Kasumi-1 (cell line): ENCODE measurements around the gene FHIT.

Source experiments
- DNase-seq, 2 experiments: peaks; one replicate each; lab custom pipeline; 2025; lab: John Stamatoyannopoulos, UW

Gene FHIT

DNA sequence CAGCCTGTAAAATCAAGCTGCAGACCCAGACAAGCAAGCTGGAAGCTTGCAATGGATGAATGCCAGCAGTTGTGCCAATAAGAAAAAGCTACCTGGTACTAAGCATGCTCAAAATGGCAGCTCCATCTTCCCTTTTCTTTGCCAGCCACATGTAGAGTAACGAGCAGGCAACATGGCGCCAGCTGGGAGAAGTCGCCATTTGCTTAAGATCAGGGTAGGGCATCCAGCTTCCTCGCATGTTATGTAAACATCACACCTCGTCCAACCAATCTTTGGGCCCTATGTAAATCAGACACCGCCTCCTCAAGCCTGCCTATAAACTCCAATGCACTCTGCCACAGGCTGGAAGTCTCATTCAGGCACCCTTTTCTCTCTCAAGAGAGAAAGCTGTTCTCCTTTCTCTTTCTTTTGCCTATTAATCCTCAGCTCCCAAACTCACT lies 973.9 kb downstream of the FHIT start:
- no peak for DNase-seq

DNA sequence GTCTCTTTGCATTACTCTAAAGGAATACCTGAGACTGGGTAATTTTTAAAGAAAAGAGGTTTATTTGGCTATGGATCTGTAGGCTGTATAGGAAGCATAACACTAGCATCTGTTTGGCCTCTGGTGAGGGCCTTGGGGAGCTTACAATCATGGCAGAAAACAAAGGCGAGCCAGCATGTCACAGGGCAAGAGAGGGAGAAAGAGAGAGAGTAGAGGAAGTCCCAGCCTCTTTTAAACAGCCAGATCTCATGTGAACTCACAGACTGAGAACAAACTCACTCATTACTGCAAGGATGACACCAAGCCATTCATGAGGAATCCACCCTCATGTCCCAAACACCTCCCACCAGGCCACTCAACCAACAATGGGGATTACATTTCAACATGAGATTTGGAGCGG lies 974.6 kb downstream of the FHIT start:
- no peak for DNase-seq

- no peak for DNase-seq
These were observed 976.6 kb downstream of the FHIT start for GRCh38 chr3:60274646-60275045.

DNA sequence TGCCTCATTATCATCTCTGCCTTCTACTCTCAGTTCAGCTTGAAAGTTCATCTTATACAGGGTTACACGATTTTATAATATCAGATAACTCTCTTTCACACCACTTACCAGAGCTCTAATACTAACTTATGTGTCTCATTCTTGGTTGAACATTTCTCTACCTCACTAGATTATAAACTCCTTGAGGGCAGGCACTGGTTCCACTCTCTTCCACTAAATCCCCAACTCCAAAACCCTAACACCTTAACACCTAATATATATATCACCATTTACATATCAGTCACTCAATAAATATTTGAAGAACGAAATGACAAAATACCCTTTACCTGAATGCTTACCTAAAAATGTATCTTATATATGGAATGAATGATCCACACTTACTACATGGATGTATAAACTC lies 977.2 kb downstream of the FHIT start:
- DNase-seq: no peak

GRCh38 chr3:60269829-60270266 lies 981.4 kb downstream of the FHIT start:
- no peak for DNase-seq

- DNase-seq: no peak
These were observed 981.9 kb downstream of the FHIT start for GRCh38 chr3:60269377-60269776.

- DNase-seq: no peak
These were observed 983.1 kb downstream of the FHIT start for GRCh38 chr3:60268123-60268522.

- DNase-seq: no peak
These were observed 984.8 kb downstream of the FHIT start for GRCh38 chr3:60266444-60266843.

DNA sequence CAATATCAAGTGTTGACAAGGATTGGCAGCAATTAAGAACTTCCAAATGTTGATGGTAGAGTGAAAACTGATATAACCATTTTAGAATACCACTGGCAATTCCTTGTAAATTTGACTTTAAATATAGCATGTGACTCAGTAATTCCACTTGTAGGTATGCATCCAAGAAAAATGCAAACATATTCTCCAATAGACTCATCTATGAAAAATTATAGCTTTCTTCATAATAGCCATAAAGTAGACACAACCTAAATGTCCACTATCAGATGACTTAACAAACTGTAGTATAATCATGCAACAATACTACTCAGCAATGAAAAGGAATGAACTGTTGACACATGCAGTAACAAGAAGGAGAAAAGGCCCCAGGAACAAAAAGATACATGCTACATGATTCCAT lies 988.1 kb downstream of the FHIT start:
- no peak for DNase-seq

GRCh38 chr3:60262546-60262945 lies 988.7 kb downstream of the FHIT start:
- no peak for DNase-seq

GRCh38 chr3:60260546-60260945 lies 990.7 kb downstream of the FHIT start:
- no peak for DNase-seq

- DNase-seq: no peak
These were observed 1000.4 kb downstream of the FHIT start for GRCh38 chr3:60250810-60251209.

DNA sequence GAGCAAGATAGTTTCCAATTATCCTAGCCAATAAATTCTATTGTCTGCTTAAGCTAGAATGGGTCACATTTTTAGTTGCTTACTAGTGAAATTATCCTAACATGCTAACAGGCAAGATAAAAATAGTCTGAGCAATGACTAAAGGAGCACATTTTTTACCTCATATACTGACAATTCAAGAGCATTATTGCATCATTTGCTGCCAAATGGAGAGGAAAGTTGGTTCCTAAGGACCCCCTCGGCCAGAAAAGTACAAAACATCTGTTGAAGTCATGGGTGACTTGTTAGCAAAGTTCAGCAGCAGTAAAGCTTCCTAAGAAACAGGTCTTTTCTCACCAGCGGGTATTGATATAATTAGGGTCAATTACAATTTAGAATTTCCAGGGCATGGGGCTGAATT lies 1001.0 kb downstream of the FHIT start:
- no peak for DNase-seq

DNA sequence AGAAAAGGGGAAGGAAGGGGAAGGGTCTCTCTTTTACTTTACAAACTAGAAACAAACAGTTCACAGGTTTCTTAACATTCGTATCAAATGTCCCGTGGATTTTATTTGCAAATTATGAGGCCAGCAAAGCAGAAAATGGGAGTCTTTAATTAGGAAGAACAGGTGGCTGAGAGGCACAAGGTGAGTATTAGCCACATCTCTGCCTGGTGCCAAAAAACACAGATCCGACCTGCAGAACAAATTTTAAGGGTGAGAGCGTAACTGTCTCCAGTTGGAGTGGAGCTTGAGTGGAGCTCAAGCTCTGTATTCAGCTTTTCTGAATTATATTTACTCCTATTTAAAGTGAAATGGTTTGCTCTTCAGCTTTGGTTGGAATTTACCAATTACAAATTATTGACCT lies 1004.9 kb downstream of the FHIT start:
- no peak for DNase-seq

DNA sequence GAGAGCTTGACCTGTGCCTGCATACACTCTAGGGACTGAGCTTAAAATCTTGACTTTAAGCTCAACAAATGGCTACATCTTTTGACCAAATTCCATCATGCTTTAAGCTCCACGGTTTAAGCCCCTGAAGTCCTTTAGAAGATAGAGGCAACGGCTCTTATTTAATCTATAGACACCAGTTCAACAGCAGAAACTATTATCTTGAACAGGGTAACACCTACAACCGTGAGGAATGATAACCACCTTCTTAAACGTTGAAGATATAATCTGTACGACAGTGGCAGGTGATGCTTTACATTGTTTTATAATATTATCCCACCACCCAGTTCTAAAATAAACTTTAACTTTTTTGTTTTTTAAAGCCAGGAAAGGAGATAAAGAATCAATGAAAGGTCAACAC lies 1007.8 kb downstream of the FHIT start:
- DNase-seq: no peak

DNA sequence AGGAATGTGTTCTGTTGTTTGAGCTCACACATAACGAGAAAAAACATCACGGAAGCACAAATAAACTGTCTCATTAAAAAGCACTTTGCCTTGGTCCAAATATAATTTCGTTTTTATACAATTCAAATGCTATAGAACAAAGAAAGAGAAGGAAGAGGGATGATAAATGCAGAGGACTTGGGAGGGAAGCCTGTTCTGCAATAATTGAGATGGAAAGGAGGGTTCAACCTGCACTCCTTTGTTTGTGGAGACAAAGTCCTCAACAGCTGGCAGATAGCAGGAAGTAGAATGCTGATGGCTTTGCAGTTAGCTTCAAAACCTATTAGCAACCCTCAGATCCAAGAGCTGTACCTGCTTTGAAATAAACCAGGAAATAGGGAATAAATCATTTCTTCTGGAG lies 1010.8 kb downstream of the FHIT start:
- no peak for DNase-seq

GRCh38 chr3:60238550-60238949 lies 1012.7 kb downstream of the FHIT start:
- no peak for DNase-seq

DNA sequence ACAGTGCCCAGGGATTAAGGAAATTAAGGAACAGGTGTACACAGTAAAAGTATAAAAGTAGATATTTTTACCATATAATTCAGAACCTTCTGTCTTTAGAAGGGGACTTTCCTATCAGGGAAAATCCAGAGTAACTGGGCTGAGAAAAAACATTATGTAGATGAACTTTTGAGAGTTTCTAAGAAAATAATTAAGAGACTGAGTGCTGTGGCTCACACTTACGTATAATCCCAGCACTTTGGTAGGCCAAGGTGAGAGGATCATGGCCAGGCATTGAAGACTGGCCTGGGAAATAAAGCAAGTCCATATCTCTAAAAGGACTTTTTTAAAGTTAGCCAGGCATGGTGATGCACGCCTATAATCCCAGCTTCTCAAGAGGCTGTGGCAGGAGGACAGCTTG lies 1021.8 kb downstream of the FHIT start:
- no peak for DNase-seq

- no peak for DNase-seq
These were observed 1022.4 kb downstream of the FHIT start for GRCh38 chr3:60228823-60229222.

GRCh38 chr3:60226912-60227311 lies 1024.3 kb downstream of the FHIT start:
- no peak for DNase-seq

DNA sequence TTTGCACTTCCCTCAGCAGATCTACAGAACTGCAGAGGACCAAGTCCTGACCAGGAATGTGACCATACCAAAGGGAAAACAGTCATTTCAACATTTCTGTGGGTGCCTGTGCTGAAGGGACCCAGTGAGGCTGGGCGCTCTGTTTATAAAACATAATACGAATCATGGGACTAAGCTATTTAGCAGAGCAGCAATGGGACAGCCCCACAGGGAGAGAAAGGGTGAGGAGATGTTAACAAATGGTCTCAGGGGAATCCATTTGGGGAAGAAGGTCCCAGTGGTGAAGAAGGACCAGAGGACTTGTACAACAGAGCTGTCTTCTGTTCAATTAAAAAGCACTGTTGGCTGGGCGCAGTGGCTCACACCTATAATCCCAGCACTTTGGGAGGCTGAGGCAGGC lies 1025.4 kb downstream of the FHIT start:
- DNase-seq: no peak

GRCh38 chr3:60220768-60221167 lies 1030.5 kb downstream of the FHIT start:
- no peak for DNase-seq

DNA sequence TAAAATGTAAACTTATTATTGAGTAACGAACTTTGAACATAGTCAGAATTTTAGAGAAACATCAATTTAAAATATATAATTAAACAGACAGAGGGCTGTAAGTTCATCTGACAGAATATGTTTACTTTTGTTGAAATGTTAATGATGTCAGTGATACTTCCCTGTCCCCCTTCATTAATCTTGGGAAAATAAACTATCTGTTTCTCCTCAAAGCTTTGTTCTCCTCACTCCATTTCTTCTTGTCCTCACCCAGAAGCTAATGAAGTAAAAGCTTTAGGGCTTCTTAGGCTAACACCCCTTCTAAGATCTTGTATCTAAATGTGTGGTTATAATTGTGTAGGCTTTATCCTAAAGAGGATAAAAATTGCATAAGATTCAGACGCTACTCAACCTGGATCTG lies 1031.8 kb downstream of the FHIT start:
- no peak for DNase-seq

DNA sequence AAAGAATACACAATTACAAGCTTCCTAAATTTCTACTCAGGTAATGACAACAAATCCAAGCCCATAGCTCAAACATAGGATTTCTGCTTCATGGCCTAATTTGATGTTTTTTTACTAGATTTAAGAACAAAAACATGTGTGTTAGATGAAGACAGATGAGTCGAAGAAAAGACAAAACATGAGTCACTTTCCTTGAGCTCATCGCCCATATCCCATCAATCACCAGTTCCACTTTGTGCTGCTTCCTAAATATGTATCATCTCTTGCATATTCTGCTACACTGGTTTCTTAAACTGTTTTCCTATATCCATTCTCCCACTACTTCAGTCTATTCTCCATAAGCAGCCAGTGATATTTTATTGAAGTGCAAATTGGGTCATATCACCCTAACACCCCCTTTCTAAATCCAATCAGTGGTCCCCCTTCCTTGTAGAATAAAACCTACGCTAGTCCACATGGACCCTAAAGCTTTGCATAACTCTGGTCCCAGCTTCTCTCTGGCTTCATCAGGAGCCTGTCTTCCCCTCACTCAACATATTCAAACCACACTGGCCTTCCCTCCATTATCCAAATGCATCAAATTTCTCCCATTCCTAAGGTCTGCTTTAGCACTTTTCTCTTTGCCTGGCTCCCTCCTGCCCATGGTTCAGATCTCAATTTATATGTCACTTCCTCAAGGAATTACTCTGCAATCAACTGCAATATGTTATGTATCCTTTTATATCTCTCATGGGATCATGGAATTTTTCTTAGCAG lies 1033.9 kb downstream of the FHIT start:
- DNase-seq: no peak
